Coronary artery (tissue), 2 donors: ENCODE results near the gene EPB41L5.
"Not testable (repeated sequence)": the region's sequence is repeated elsewhere in the genome, so short reads cannot be mapped to it uniquely, and the experiment has no call there.

Experiments
- DNase-seq: peaks from one replicate; pipeline ENCODE4 v3.0.0-alpha.2; 2017; ENCODE audit warnings: low spot score
- H3K27ac ChIP-seq, 2 donors: fragments of 200-600 bp; sonication (generic); one replicate each; pipeline ENCODE4 v1.5.1; 2016 to 2019
- H3K4me3 ChIP-seq: fragments of 200-600 bp; sonication (generic); 2 replicates; pipeline ENCODE4 v1.5.1; 2016; ENCODE audit warnings: mild to moderate bottlenecking, moderate library complexity
- TF ChIP-seq, protein P1 (sequence below): fragments of 200-600 bp; sonication (generic); IDR thresholded peaks from one replicate; pipeline ENCODE4 v1.5.1; 2019; ENCODE audit warnings: antibody characterized with exemption

The EPB41L5 gene

DNA sequence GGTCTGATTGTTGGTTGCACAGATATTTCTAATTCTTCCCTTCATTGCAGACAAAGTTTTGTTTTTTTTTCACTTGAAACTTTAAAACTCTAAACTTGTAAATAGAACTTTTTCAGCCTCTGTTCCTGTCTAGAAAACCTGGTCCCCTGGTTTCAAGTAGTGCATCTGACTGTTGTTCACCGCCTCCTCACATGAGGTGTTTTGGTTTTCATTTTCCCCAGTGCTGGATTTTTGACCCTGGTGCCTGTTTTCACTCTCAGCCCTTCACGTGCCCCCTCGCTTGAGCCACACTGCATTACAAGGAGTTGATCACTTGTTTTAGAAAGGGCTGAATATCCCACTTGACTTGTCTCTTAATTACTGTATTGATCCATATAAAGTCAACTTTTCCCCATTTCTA lies 110.2 kb downstream of the EPB41L5 start:
- no peak for DNase-seq
- no peak overlapping the region for H3K27ac ChIP-seq
- TF ChIP-seq, protein P1, sequence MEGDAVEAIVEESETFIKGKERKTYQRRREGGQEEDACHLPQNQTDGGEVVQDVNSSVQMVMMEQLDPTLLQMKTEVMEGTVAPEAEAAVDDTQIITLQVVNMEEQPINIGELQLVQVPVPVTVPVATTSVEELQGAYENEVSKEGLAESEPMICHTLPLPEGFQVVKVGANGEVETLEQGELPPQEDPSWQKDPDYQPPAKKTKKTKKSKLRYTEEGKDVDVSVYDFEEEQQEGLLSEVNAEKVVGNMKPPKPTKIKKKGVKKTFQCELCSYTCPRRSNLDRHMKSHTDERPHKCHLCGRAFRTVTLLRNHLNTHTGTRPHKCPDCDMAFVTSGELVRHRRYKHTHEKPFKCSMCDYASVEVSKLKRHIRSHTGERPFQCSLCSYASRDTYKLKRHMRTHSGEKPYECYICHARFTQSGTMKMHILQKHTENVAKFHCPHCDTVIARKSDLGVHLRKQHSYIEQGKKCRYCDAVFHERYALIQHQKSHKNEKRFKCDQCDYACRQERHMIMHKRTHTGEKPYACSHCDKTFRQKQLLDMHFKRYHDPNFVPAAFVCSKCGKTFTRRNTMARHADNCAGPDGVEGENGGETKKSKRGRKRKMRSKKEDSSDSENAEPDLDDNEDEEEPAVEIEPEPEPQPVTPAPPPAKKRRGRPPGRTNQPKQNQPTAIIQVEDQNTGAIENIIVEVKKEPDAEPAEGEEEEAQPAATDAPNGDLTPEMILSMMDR, result no peak

DNA sequence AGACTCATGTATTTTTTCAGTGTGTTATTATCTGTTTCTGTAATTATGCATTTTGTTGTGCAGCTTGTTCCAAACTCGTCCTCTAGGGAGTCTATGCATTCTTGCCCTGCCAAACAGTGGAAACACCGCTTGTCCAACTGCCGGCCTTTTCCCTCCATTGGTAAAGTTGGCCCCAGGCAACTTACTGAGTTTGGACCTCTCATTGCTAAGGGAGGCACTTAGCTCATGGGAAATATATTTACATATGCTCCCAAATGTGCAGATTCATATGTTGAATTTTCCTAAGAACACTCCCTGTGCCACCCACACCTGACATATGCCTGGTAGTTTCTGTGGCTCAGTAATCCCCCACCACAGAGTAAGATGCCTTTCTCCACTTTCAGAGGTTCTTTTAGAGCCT lies 112.3 kb downstream of the EPB41L5 start:
- TF ChIP-seq, protein P1, result no peak
- no peak for DNase-seq
- Histone ChIP-seq H3K4me3 (no peak overlapping the region), H3K27ac (no peak overlapping the region)

More for the DNA sequence above, 110.2 kb downstream of the EPB41L5 start:
- H3K4me3 ChIP-seq, result no peak overlapping the region

DNA sequence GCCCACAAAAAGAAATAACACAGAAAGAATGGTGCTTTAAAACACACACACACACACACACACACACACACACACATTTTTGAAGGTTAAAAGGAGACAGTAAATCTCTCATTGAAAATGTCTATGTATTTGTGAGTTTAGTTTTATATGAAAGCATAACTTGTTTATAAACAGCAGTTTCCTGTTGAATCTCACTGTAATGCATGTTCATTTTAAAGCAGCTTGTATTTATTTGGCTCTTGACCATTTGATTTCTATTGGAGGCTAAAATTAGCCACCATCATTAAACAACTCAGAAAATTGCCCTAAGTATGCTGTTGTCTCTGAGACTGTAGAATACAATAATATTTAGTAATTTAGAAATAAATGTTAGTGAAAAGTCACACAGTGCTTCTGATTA lies 115.3 kb downstream of the EPB41L5 start:
- TF ChIP-seq, protein P1, result no peak
- H3K27ac ChIP-seq, result no peak overlapping the region
- H3K4me3 ChIP-seq, result no peak overlapping the region
- DNase-seq, result no peak

DNA sequence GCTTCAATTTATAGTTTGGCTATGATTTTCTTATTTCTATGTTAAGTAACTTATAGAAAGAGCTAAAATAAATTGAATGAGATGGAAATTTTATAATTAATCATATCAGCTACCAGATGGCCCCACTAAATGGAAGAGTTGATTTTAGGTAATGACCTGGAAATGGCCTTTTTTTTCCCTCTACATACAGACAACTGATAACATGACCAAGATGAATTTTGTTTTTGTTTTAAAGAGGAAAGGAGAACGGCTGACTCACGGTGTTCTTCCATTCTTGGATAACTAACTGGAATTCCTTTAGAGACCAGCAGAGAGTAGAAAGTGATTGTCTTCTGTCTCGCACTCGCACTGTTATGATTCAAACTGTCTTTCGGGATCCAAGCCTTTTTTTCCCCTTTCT lies 119.3 kb downstream of the EPB41L5 start:
- Histone ChIP-seq H3K4me3 (no peak overlapping the region), H3K27ac (no peak overlapping the region)
- no peak for DNase-seq
- TF ChIP-seq, protein P1, result no peak

DNA sequence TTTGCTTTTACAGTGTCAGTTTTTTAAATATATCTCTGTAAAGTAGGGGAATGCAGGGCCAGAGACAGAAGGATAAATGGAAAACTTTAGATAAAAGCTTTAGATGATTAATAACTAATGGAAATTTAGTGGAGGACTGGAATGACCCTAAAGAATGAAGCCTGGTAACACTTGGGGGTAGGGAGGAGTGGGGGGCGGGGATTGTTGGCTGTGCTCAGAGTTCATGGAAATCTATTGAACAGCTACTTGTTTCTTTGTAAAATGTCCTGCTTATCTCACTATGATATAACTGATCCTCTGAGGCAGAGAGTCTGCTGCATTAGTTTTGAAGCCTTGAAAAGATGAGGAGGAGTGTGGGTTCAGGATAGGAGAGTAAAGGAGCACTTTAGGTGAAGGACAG lies 119.8 kb downstream of the EPB41L5 start:
- TF ChIP-seq, protein P1, result no peak
- no peak for DNase-seq
- no peak overlapping the region for H3K4me3 ChIP-seq
- H3K27ac ChIP-seq, result no peak overlapping the region

DNA sequence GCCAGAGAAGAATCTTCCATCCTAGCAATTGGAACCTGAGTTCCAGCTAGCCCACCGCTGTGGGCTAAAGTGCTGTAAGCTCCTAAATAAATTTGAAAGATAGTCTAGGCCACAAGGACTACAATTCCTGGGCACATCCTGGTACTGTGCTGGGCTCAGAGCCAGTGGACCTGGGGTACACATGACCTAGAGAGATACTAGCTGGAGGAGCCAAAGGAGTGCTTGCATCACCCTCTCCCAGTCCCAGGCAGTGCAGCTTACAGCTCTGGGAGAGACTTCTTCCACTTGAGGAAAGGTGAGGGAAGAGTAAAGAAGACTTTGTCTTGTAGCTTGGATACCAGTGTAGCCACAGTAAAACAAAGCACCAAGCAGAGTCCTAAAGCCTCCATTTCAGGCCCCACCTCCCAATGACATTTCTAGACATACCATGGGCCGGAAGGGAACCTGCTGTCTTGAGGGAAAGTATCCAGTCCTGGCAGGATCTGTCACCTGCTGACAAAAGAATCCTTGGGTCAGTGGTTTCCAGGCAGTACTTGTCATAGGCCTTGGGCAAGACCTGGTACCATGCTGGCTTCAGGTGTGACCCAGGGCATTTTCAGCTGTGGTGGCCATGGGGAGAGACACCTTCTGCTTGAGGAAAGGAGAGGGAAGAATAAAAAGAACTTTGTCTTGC lies 120.8 kb downstream of the EPB41L5 start:
- Histone ChIP-seq H3K27ac (no peak overlapping the region), H3K4me3 (no peak overlapping the region)
- TF ChIP-seq, protein P1, result no peak
- DNase-seq, result no peak

DNA sequence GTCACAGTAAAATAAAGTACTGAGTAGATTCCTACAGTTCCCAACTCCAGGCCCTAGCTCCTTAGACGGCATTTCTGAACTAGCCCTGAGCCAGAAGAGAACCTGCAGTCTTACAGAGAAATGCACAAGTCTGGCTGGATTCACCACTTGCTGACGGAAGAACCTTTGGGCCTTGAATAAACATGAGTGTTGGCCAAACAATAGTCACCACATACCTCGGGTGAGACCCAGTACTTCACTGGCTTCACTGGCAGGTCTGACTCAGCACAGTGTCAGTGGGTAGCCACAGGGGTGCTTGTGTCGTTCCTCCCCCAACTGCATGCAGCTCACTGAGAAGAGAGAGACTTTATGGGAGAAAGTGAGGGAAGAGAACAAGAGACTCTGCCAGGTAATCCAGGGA lies 121.4 kb downstream of the EPB41L5 start:
- Histone ChIP-seq H3K27ac (no peak overlapping the region), H3K4me3 (no peak overlapping the region)
- TF ChIP-seq, protein P1, result no peak
- DNase-seq, result no peak

DNA sequence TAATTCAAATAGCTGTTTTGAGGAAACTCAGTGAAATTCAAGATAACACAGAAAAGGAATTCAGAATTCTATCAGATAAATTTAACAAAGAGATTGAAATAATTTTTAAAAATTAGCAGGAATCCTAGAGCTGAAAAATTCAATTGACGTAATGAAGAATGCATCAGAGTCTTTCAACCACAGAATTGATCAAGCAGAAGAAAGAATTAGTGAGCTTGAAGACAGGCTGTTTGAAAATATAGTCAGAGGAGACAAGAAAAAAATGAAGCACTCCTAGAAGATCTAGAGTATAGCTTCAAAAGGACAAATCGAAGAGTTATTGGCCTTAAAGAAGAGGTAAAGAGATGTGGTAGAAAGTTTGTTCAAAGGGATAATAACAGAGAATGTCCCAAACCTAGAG lies 122.1 kb downstream of the EPB41L5 start:
- not testable (repeated sequence) for H3K4me3 ChIP-seq, DNase-seq, H3K27ac ChIP-seq
